Urinary bladder (tissue), 4 donors: ENCODE results near the gene L3MBTL4. TPM values are rescaled to one million over a fixed set of nuclear protein-coding genes. Genes with fewer than 3 reads are reported as not detected.

ENCODE experiments used
- DNase-seq: peaks from one replicate; pipeline ENCODE4 v3.0.0-alpha.2; 2015; ENCODE audit errors: extremely low spot score
- H3K27ac ChIP-seq: one replicate; pipeline ENCODE4 v1.5.1; 2013; ENCODE audit warnings: low read depth, mild to moderate bottlenecking, moderate library complexity
- H3K36me3 ChIP-seq: one replicate; pipeline ENCODE4 v1.6.1; 2013; ENCODE audit warnings: mild to moderate bottlenecking, moderate library complexity; ENCODE audit not compliant: insufficient read depth
- H3K4me1 ChIP-seq: one replicate; pipeline ENCODE4 v1.6.1; 2013; ENCODE audit warnings: mild to moderate bottlenecking, moderate library complexity; ENCODE audit not compliant: insufficient read depth
- H3K4me3 ChIP-seq: one replicate; pipeline ENCODE4 v1.5.1; 2013; ENCODE audit warnings: low read depth, low read length
- WGBS: extraction: QIAGEN DNeasy Blood & Tissue Kit; methylation state at CpG from one replicate; pipeline ENCODE4 v1.1.7; 2013; 5-methylcytosine and 5-hydroxymethylcytosine counted together
- polyA plus RNA-seq: library from polyadenylated mRNA; stranded (reverse); fragments of 200-250 nt; gene quantifications from one replicate; pipeline ENCODE4 v1.2.3, GENCODE V29; 2013
- total RNA-seq: library from RNA; depleted of rRNA; stranded (reverse); fragments of >200 nt; gene quantifications from one replicate; pipeline ENCODE4 v1.2.3, GENCODE V29; 2014
- donor health status: healthy with polysubstance abuse.
- donor health status: healthy.

Gene L3MBTL4
- total and polyA plus RNA-seq, 2 donors: 0.98 to 6.7 TPM

- no peak for DNase-seq
- no peak overlapping the region for H3K4me3 ChIP-seq
- H3K36me3 ChIP-seq: no peaks in the 10 kb centered on the region
- H3K4me1 ChIP-seq: no peaks in the 10 kb centered on the region
- WGBS: 0% methylated on average over 1 of the region's 1 CpG
- no peak overlapping the region for H3K27ac ChIP-seq
Measured at GRCh38 chr18:5948781-5949180, 465.9 kb downstream of the L3MBTL4 start.

GRCh38 chr18:5948237-5948636 lies 466.5 kb downstream of the L3MBTL4 start:
- DNase-seq: no peak
- no peaks in the 10 kb centered on the region for H3K36me3 ChIP-seq
- 57% methylated on average over 2 of the region's 2 CpGs for WGBS
- no peaks in the 10 kb centered on the region for H3K4me1 ChIP-seq
- no peak overlapping the region for H3K27ac ChIP-seq
- H3K4me3 ChIP-seq: no peak overlapping the region

- Histone ChIP-seq H3K4me1 (no peaks in the 10 kb centered on the region), H3K36me3 (no peaks in the 10 kb centered on the region), H3K4me3 (no peak overlapping the region), H3K27ac (no peak overlapping the region)
- WGBS: 95% methylated on average over 3 of the region's 3 CpGs
- DNase-seq: no peak
Measured at GRCh38 chr18:5944448-5944847, 470.3 kb downstream of the L3MBTL4 start.

- no peak overlapping the region for H3K4me3 ChIP-seq
- WGBS: 51% methylated on average over 5 of the region's 5 CpGs
- DNase-seq: no peak
- H3K36me3 ChIP-seq: no peaks in the 10 kb centered on the region
- no peaks in the 10 kb centered on the region for H3K4me1 ChIP-seq
- no peak overlapping the region for H3K27ac ChIP-seq
Measured at GRCh38 chr18:5943514-5943913, 471.2 kb downstream of the L3MBTL4 start.

- Histone ChIP-seq H3K36me3 (no peaks in the 10 kb centered on the region), H3K4me1 (no peaks in the 10 kb centered on the region), H3K27ac (no peak overlapping the region), H3K4me3 (no peak overlapping the region)
- WGBS: 63% methylated on average over 6 of the region's 6 CpGs
- no peak for DNase-seq
Measured at GRCh38 chr18:5942591-5942990, 472.1 kb downstream of the L3MBTL4 start.

GRCh38 chr18:5941890-5942289 lies 472.8 kb downstream of the L3MBTL4 start:
- H3K4me3 ChIP-seq: no peak overlapping the region
- no peak for DNase-seq
- no peaks in the 10 kb centered on the region for H3K36me3 ChIP-seq
- WGBS: 43% methylated on average over 3 of the region's 3 CpGs
- H3K27ac ChIP-seq: no peak overlapping the region
- H3K4me1 ChIP-seq: no peaks in the 10 kb centered on the region

- DNase-seq: no peak
- Histone ChIP-seq H3K36me3 (no peaks in the 10 kb centered on the region), H3K4me1 (no peaks in the 10 kb centered on the region), H3K27ac (no peak overlapping the region), H3K4me3 (no peak overlapping the region)
- 87% methylated on average over 7 of the region's 7 CpGs for WGBS
Measured at GRCh38 chr18:5939801-5940667, 474.7 kb downstream of the L3MBTL4 start.

GRCh38 chr18:5937795-5938194 lies 476.9 kb downstream of the L3MBTL4 start:
- DNase-seq: no peak
- H3K36me3 ChIP-seq: no peaks in the 10 kb centered on the region
- H3K27ac ChIP-seq: no peak overlapping the region
- H3K4me1 ChIP-seq: no peaks in the 10 kb centered on the region
- WGBS: 88% methylated on average over 3 of the region's 3 CpGs
- H3K4me3 ChIP-seq: no peak overlapping the region

- Histone ChIP-seq H3K4me1 (no peaks in the 10 kb centered on the region), H3K4me3 (no peak overlapping the region), H3K27ac (no peak overlapping the region), H3K36me3 (no peaks in the 10 kb centered on the region)
- no peak for DNase-seq
- 88% methylated on average over 7 of the region's 7 CpGs for WGBS
Measured at GRCh38 chr18:5937121-5937520, 477.6 kb downstream of the L3MBTL4 start.

- H3K4me1 ChIP-seq: no peaks in the 10 kb centered on the region
- 57% methylated on average over 2 of the region's 2 CpGs for WGBS
- no peaks in the 10 kb centered on the region for H3K36me3 ChIP-seq
- DNase-seq: no peak
- no peak overlapping the region for H3K4me3 ChIP-seq
- no peak overlapping the region for H3K27ac ChIP-seq
Measured at GRCh38 chr18:5930789-5931188, 483.9 kb downstream of the L3MBTL4 start.

- Histone ChIP-seq H3K4me1 (no peaks in the 10 kb centered on the region), H3K36me3 (no peaks in the 10 kb centered on the region), H3K4me3 (no peak overlapping the region), H3K27ac (no peak overlapping the region)
- 76% methylated on average over 3 of the region's 3 CpGs for WGBS
- no peak for DNase-seq
Measured at GRCh38 chr18:5918205-5918858, 496.4 kb downstream of the L3MBTL4 start.

GRCh38 chr18:5914951-5915350 lies 499.8 kb downstream of the L3MBTL4 start:
- Histone ChIP-seq H3K4me1 (no peaks in the 10 kb centered on the region), H3K27ac (no peak overlapping the region), H3K36me3 (no peaks in the 10 kb centered on the region), H3K4me3 (no peak overlapping the region)
- no peak for DNase-seq
- 74% methylated on average over 5 of the region's 5 CpGs for WGBS

GRCh38 chr18:5914016-5914415 lies 500.7 kb downstream of the L3MBTL4 start:
- no peak overlapping the region for H3K27ac ChIP-seq
- DNase-seq: no peak
- 34% methylated on average over 1 of the region's 1 CpG for WGBS
- no peaks in the 10 kb centered on the region for H3K36me3 ChIP-seq
- no peaks in the 10 kb centered on the region for H3K4me1 ChIP-seq
- H3K4me3 ChIP-seq: no peak overlapping the region

- Histone ChIP-seq H3K27ac (no peak overlapping the region), H3K36me3 (no peaks in the 10 kb centered on the region), H3K4me1 (no peaks in the 10 kb centered on the region), H3K4me3 (no peak overlapping the region)
- DNase-seq: no peak
- 77% methylated on average over 7 of the region's 7 CpGs for WGBS
Measured at GRCh38 chr18:5912566-5912965, 502.1 kb downstream of the L3MBTL4 start.
